Measurements from ENCODE around the gene NR4A3. TPM values are rescaled to one million over a fixed set of nuclear protein-coding genes. Genes with fewer than 3 reads are reported as not detected.

Gene NR4A3
- total and polyA plus RNA-seq, 9 of the 15 experiments (the other 6 are each of a cell fraction or from before 2014, with no cell fraction given): 0.04 to 0.07 TPM; not detected in 7

DNA sequence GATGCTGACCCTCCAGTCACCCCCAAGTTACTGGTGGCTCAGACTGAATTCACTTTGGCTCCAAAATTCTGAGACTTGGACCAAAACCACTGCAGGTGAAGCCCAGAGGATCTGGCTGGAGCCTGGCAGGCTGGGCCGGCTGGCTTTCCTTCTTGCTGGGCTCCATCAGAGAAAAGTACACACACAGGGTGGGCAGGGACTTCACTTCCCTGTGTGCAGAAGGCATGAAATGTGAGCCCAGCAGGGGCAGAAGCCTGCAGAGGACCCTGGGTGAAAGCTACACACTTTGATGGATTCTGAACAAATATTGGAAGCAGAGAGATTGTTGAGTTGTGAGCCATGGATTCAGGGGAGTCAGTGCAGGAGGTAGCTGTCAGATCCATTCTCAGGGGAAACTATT is 18.4 kb downstream of the NR4A3 start (continued):
- TF ChIP-seq ZBTB40 (IDR thresholded peaks at IDR 0.05) (no peak), ZBTB40 (CRISPR knock-in tag; IDR thresholded peaks at IDR 0.05) (no peak), HDGF (IDR thresholded peaks at IDR 0.05) (no peak), TAF9B (IDR thresholded peaks at IDR 0.05; ENCODE audit: partially characterized antibody) (no peak), ZNF133 (CRISPR knock-in tag; IDR thresholded peaks at IDR 0.05) (no peak), ZKSCAN3 (CRISPR knock-in tag; IDR thresholded peaks at IDR 0.05) (no peak), RBM34 (IDR thresholded peaks at IDR 0.05; ENCODE audit: borderline replicate concordance, insufficient read depth, low read length) (no peak), MIER1 (IDR thresholded peaks at IDR 0.05; ENCODE audit: low read depth) (no peak), THAP12 (CRISPR knock-in tag; IDR thresholded peaks at IDR 0.05) (no peak), SFPQ (IDR thresholded peaks at IDR 0.05; ENCODE audit: low read depth, low read length) (no peak)
- TF ChIP-seq, protein P1, sequence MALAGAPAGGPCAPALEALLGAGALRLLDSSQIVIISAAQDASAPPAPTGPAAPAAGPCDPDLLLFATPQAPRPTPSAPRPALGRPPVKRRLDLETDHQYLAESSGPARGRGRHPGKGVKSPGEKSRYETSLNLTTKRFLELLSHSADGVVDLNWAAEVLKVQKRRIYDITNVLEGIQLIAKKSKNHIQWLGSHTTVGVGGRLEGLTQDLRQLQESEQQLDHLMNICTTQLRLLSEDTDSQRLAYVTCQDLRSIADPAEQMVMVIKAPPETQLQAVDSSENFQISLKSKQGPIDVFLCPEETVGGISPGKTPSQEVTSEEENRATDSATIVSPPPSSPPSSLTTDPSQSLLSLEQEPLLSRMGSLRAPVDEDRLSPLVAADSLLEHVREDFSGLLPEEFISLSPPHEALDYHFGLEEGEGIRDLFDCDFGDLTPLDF (CRISPR knock-in tag; IDR thresholded peaks at IDR 0.05): no peak
